Transverse colon (tissue), 4 donors: ENCODE measurements around the gene OSTN. TPM values are rescaled to one million over a fixed set of nuclear protein-coding genes. Genes with fewer than 3 reads are reported as not detected.

Experiments used
- DNase-seq: peaks from one replicate; pipeline ENCODE4 v3.0.0-alpha.2; 2019
- H3K27ac ChIP-seq, 4 donors: fragments of 200-600 bp; sonication (generic); 2 replicates each; pipeline ENCODE4 v1.5.1; 2016 to 2018; ENCODE audit warnings: inconsistent platforms in 4 of 4
- H3K27me3 ChIP-seq: fragments of 200-600 bp; sonication (generic); 2 replicates; pipeline ENCODE4 v1.5.1; 2017; ENCODE audit warnings: inconsistent platforms
- H3K36me3 ChIP-seq, 4 donors: fragments of 200-600 bp; sonication (generic); 2 replicates each; pipeline ENCODE4 v1.5.1; 2017 to 2019; ENCODE audit warnings: inconsistent platforms in 4 of 4
- H3K4me1 ChIP-seq, 4 donors: fragments of 200-600 bp; sonication (generic); 2 replicates each; pipeline ENCODE4 v1.5.1; 2017 to 2020; ENCODE audit warnings: inconsistent platforms in 4 of 4
- H3K4me3 ChIP-seq, 4 donors: fragments of 200-600 bp; sonication (generic); 1 replicate in 1 of 4; 2 replicates in 3 of 4; pipeline versions ENCODE4 v1.5.1 to v1.6.1; 2017 to 2019; ENCODE audit warnings: inconsistent platforms in 4 of 4
- H3K9me3 ChIP-seq, 2 donors: fragments of 200-600 bp; sonication (generic); 2 replicates each; pipeline ENCODE4 v1.5.1; 2017 to 2019; ENCODE audit warnings: inconsistent platforms in 2 of 2
- EP300 ChIP-seq: sonication (generic); formaldehyde crosslinking; IDR thresholded peaks from one replicate; pipeline ENCODE4 v1.6.1; 2017; ENCODE audit warnings: antibody characterized with exemption, low read depth
- POLR2A ChIP-seq: fragments of 450-650 bp; IDR thresholded peaks from one replicate; pipeline ENCODE4 v1.6.1; 2016; ENCODE audit warnings: antibody characterized with exemption, mild to moderate bottlenecking, moderate library complexity
- POLR2AphosphoS5 ChIP-seq, 3 donors: sonication (generic); formaldehyde crosslinking; IDR thresholded peaks; one replicate each; pipeline ENCODE4 v1.6.1; 2016; ENCODE audit warnings: antibody characterized with exemption in 3 of 3
- WGBS, 2 donors: methylation state at CpG; one replicate each; pipeline ENCODE4 v1.1.5; 2018; ENCODE audit warnings: low coverage in 1 of 2; 5-methylcytosine and 5-hydroxymethylcytosine counted together
- in situ Hi-C, 4 donors: fragments of 200-750 bp; cut with MboI; loops; one replicate each; pipeline versions ENCODE4 v1.15.0 to v1.15.1; 2017; ENCODE audit warnings: low sequenced_read_pairs in 3 of 4, low pct_ligation_motif_present in 1 of 4, low pct_unique_long_range_greater_than_20kb in 1 of 4
- intact Hi-C: fragments of 100-400 bp; cut with DNase I; formaldehyde crosslinking; loops from one replicate; pipeline ENCODE4 v1.15.1; 2023; ENCODE audit warnings: low total_unique reads
- total RNA-seq, 4 donors: library from RNA; depleted of rRNA; stranded (reverse); fragments of >200 nt; gene quantifications; one replicate each; pipeline ENCODE4 v1.1.0, GENCODE V29; 2016
- TF ChIP-seq, protein P1 (sequence below), 5 experiments: fragments of 200-600 bp in 3 of 5; fragments of 450-650 bp in 2 of 5; sonication (generic) in 3 of 5; IDR thresholded peaks; 1 replicate in 2 of 5; 2 replicates in 3 of 5; pipeline ENCODE4 v1.5.1; 2016 to 2017; ENCODE audit warnings: antibody characterized with exemption in 5 of 5, inconsistent platforms in 3 of 5, mild to moderate bottlenecking in 2 of 5, moderate library complexity in 1 of 5

OSTN gene, protein sequence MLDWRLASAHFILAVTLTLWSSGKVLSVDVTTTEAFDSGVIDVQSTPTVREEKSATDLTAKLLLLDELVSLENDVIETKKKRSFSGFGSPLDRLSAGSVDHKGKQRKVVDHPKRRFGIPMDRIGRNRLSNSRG
- under 1 TPM in 2 of 4 donors, not detected in 2; 0.14 to 0.16 TPM for total RNA-seq

DNA sequence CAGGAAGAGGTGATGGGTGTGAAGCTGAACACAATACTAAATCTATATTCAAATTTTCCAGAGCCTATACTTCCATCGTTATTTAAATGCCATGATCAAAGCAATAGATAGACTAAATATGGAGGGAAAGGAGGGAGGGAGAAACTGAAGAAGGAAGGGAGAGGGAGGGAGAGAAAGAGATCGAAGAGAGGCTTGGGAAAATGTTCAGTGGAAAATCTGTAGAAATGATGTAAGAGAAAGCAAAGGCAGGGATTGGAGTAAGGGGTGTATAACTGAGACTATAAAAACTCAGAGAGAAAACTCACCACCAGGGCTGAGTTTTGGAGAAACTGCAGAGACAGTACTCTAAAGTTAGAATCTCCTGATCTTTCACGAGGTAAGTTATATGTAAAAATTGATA lies at the start of gene OSTN:
Gene OSTN, plus strand, starts transcription at position 310 of the 400 bp plus-strand sequence. CDS start 13,292 bp downstream, outside the sequence.
- TF ChIP-seq EP300 (no peak), POLR2A (no peak), POLR2AphosphoS5 (IDR thresholded peaks at IDR 0.05) (no peak)
- TF ChIP-seq, protein P1, sequence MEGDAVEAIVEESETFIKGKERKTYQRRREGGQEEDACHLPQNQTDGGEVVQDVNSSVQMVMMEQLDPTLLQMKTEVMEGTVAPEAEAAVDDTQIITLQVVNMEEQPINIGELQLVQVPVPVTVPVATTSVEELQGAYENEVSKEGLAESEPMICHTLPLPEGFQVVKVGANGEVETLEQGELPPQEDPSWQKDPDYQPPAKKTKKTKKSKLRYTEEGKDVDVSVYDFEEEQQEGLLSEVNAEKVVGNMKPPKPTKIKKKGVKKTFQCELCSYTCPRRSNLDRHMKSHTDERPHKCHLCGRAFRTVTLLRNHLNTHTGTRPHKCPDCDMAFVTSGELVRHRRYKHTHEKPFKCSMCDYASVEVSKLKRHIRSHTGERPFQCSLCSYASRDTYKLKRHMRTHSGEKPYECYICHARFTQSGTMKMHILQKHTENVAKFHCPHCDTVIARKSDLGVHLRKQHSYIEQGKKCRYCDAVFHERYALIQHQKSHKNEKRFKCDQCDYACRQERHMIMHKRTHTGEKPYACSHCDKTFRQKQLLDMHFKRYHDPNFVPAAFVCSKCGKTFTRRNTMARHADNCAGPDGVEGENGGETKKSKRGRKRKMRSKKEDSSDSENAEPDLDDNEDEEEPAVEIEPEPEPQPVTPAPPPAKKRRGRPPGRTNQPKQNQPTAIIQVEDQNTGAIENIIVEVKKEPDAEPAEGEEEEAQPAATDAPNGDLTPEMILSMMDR (IDR thresholded peaks at IDR 0.05): no peak
- 62 to 65% methylated on average over 3 of the region's 3 CpGs for WGBS, 2 donors
- Histone ChIP-seq H3K27ac (no peak within 1 kb of the TSS), H3K36me3 (no peaks in the 10 kb centered on the region), H3K4me1 (no peaks in the 10 kb centered on the region), H3K9me3 (no peaks in the 10 kb centered on the region), H3K4me3 (no peak within 1 kb of the TSS), H3K27me3 (no peaks in the 10 kb centered on the region)
- intact Hi-C loops: no loop called here
- in situ Hi-C loops: no loop called here
- DNase-seq: no peak

DNA sequence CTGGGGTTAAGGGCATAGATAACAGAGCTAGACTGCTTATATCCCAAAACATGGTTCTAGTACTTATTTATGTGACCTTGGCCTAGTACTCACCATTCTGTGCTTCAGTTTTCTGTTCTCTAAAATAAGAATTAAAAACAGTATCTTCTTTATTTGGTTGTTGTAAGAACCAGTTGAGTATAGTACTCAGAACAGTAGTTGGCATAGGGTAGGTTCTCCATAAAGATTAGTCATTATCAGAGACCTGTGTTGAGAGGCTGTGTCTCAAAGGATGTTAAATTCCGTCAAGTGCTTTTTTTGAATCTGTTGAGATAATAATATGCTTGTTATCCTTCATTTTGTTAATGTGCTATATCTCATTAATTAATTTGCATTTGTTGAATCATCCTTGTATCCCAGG lies 47.4 kb upstream of the OSTN start:
- in situ Hi-C loops: no loop called here
- no peaks in the 10 kb centered on the region for H3K4me1 ChIP-seq
- WGBS, 2 donors: 79 to 82% methylated on average over 1 of the region's 1 CpG
- no peak for DNase-seq
- H3K36me3 ChIP-seq: no peaks in the 10 kb centered on the region
- peaks cover 11 to 17% of the 10 kb centered on the region in 2 donors for H3K9me3 ChIP-seq
- no peak overlapping the region for H3K27ac ChIP-seq
- no peak for TF ChIP-seq POLR2AphosphoS5 (IDR thresholded peaks at IDR 0.05)
- no peak overlapping the region for H3K4me3 ChIP-seq
- intact Hi-C loops: no loop called here
- H3K27me3 ChIP-seq: no peaks in the 10 kb centered on the region

DNA sequence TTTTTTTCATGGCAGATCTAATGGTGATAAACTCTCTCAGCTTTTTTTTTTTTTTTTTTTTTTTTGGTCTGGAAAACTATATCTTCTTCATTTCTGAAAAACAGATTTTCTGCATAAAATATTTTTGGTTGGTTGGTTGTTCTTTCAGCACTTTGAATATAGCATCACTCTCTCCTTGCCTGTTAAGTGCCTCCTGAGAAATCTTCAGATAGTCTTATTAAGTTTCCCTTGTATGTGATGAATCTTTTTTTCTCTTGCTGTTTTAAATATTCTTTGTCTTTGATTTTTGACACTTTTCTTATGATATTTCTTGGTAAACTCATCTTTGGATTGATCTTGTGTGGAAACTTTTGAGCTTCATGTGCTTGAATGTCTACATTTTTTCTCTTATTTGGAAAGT lies 44.2 kb upstream of the OSTN start:
- Histone ChIP-seq H3K9me3 (peaks cover 11 to 17% of the 10 kb centered on the region in 2 donors), H3K4me1 (no peaks in the 10 kb centered on the region), H3K36me3 (no peaks in the 10 kb centered on the region), H3K27me3 (no peaks in the 10 kb centered on the region), H3K4me3 (no peak overlapping the region), H3K27ac (no peak overlapping the region)
- intact Hi-C loops (no loop called here), in situ Hi-C loops (no loop called here)
- TF ChIP-seq POLR2AphosphoS5 (IDR thresholded peaks at IDR 0.05) (no peak), EP300 (no peak), POLR2A (no peak)
- TF ChIP-seq, protein P1 (IDR thresholded peaks at IDR 0.05): no peak
- DNase-seq: no peak

DNA sequence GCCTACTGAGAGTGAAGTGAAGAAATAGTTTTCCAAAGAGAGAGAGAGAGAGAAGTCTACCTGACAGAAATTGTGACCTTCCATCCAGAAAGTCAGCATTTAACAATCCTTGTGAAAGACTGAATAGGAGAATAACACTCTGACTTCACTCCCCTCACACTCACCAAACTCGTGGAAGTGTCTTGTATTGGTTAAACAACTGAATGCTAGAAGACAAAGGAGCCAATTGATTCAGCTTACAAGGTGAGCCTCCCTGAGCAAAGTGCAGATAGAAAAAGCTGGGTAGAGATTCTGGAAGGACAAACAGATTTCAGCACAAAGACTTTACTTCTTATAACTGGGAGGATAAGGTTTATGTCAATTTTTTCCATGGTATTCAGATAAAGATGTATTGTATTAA lies 40.8 kb upstream of the OSTN start:
- in situ Hi-C loops (no loop called here), intact Hi-C loops (no loop called here)
- Histone ChIP-seq H3K36me3 (no peaks in the 10 kb centered on the region), H3K27ac (no peak overlapping the region), H3K4me1 (no peaks in the 10 kb centered on the region), H3K4me3 (no peak overlapping the region), H3K9me3 (peaks cover 11 to 17% of the 10 kb centered on the region in 2 donors), H3K27me3 (no peaks in the 10 kb centered on the region)
- no peak for DNase-seq
- no peak for TF ChIP-seq EP300
- TF ChIP-seq, protein P1 (IDR thresholded peaks at IDR 0.05): no peak
- no peak for TF ChIP-seq POLR2A
- TF ChIP-seq POLR2AphosphoS5 (IDR thresholded peaks at IDR 0.05): no peak
- WGBS, 2 donors: 30 to 37% methylated on average over 1 of the region's 1 CpG

DNA sequence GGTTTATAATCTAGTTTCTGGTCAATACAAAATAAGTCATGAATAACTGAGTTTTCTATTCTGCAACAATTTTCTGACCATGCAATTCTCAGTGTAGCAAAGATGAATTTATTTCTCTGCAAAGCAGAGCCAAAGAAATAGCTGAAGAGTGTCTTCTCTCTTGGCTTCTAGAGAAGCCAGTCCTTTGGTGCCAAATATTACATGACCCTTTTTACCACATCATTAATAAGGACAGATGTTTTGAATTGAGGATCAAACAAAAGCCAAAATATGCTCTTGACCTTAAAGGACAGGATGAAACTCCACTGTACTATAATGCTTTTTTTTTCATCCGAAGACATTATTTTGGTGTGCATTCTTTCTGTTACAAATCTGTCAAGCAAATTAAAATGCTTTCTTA lies 40.2 kb upstream of the OSTN start:
- Histone ChIP-seq H3K27me3 (no peaks in the 10 kb centered on the region), H3K27ac (no peak overlapping the region), H3K36me3 (no peaks in the 10 kb centered on the region), H3K4me1 (no peaks in the 10 kb centered on the region), H3K4me3 (no peak overlapping the region), H3K9me3 (peaks cover 9 to 14% of the 10 kb centered on the region in 2 donors)
- 67 to 94% methylated on average over 1 of the region's 1 CpG for WGBS, 2 donors
- in situ Hi-C loops: no loop called here
- intact Hi-C loops: no loop called here
- TF ChIP-seq POLR2A (no peak), EP300 (no peak), POLR2AphosphoS5 (IDR thresholded peaks at IDR 0.05) (no peak)
- TF ChIP-seq, protein P1 (IDR thresholded peaks at IDR 0.05): no peak
- no peak for DNase-seq
